HG03139 (cell line): Measurements from ENCODE around the gene TIAM2.

Experiments
- ATAC-seq: cut with Tn5 transposase; IDR thresholded peaks from one replicate; pipeline ENCODE4 v1.9.1; 2021; ENCODE audit not compliant: unreplicated experiment

Gene TIAM2

GRCh38 chr6:155055729-155056128 lies 60.6 kb downstream of the TIAM2 start:
- no peak for ATAC-seq

- ATAC-seq, result no peak
Observed at GRCh38 chr6:155056756-155057155, 61.6 kb downstream of the TIAM2 start.

- no peak for ATAC-seq
Observed at GRCh38 chr6:155061381-155061780, 66.3 kb downstream of the TIAM2 start.

GRCh38 chr6:155062866-155063341 lies 67.8 kb downstream of the TIAM2 start:
- ATAC-seq, result no peak

- ATAC-seq, result no peak
Observed at GRCh38 chr6:155064303-155064702, 69.2 kb downstream of the TIAM2 start.

GRCh38 chr6:155066361-155066760 lies 71.2 kb downstream of the TIAM2 start:
- ATAC-seq, result no peak

GRCh38 chr6:155066921-155067680 lies 72.0 kb downstream of the TIAM2 start:
- no peak for ATAC-seq

- no peak for ATAC-seq
Observed at GRCh38 chr6:155067956-155068615, 73.0 kb downstream of the TIAM2 start.

GRCh38 chr6:155069543-155069942 lies 74.4 kb downstream of the TIAM2 start:
- no peak for ATAC-seq

- no peak for ATAC-seq
Observed at GRCh38 chr6:155075930-155076695, 81.0 kb downstream of the TIAM2 start.

GRCh38 chr6:155077331-155077730 lies 82.2 kb downstream of the TIAM2 start:
- ATAC-seq, result no peak

GRCh38 chr6:155077784-155078183 lies 82.7 kb downstream of the TIAM2 start:
- no peak for ATAC-seq

- no peak for ATAC-seq
Observed at GRCh38 chr6:155078331-155078745, 83.2 kb downstream of the TIAM2 start.

GRCh38 chr6:155079985-155080452 lies 84.9 kb downstream of the TIAM2 start:
- ATAC-seq, result peak; percentile 71

- ATAC-seq, result no peak
Observed at GRCh38 chr6:155080881-155081845, 86.0 kb downstream of the TIAM2 start.

- no peak for ATAC-seq
Observed at GRCh38 chr6:155084431-155085123, 89.5 kb downstream of the TIAM2 start.

- ATAC-seq, result no peak
Observed at GRCh38 chr6:155085582-155086257, 90.6 kb downstream of the TIAM2 start.

- no peak for ATAC-seq
Observed at GRCh38 chr6:155088856-155089255, 93.7 kb downstream of the TIAM2 start.

- ATAC-seq, result no peak
Observed at GRCh38 chr6:155089746-155090145, 94.6 kb downstream of the TIAM2 start.
